Muscle layer of colon (tissue), 2 donors: ENCODE data around the gene ARHGEF35.
"Not testable (repeated sequence)": the region's sequence is repeated elsewhere in the genome, so short reads cannot be mapped to it uniquely, and the experiment has no call there.

ENCODE experiments used
- H3K27ac ChIP-seq: one replicate; pipeline ENCODE4 v1.7.0; 2013; ENCODE audit warnings: low read depth, mild to moderate bottlenecking, low read length, moderate library complexity
- H3K27me3 ChIP-seq, 2 donors: one replicate each; pipeline ENCODE4 v1.7.0; 2013; ENCODE audit warnings: low read length in 2 of 2, mild to moderate bottlenecking in 2 of 2; ENCODE audit not compliant: insufficient read depth in 2 of 2, control insufficient read depth in 1 of 2
- H3K36me3 ChIP-seq: one replicate; pipeline ENCODE4 v1.7.0; 2013; ENCODE audit warnings: mild to moderate bottlenecking, low read length; ENCODE audit not compliant: insufficient read depth
- H3K4me1 ChIP-seq: one replicate; pipeline ENCODE4 v1.7.0; 2013; ENCODE audit warnings: mild to moderate bottlenecking, low read length; ENCODE audit not compliant: insufficient read depth
- H3K4me3 ChIP-seq, 2 donors: one replicate each; pipeline ENCODE4 v1.7.0; 2013; ENCODE audit warnings: low read length in 2 of 2, low read depth in 1 of 2, mild to moderate bottlenecking in 1 of 2, moderate library complexity in 1 of 2
- H3K9ac ChIP-seq: one replicate; pipeline ENCODE4 v1.7.0; 2013; ENCODE audit warnings: low read length
- H3K9me3 ChIP-seq: one replicate; pipeline ENCODE4 v1.7.0; 2013; ENCODE audit warnings: mild to moderate bottlenecking, low read length
- donor health status: abdominal sarcoma.
- donor health status: Adenocarcinoma of cecum.

The ARHGEF35 gene

GRCh38 chr7:144217200-144217599 lies 21.6 kb upstream of the ARHGEF35 start:
- not testable (repeated sequence) for H3K9ac ChIP-seq, H3K4me1 ChIP-seq, H3K27ac ChIP-seq, H3K9me3 ChIP-seq, H3K4me3 ChIP-seq, H3K36me3 ChIP-seq, H3K27me3 ChIP-seq

GRCh38 chr7:144205306-144205705 lies 9.7 kb upstream of the ARHGEF35 start:
- H3K27ac ChIP-seq, H3K4me3 ChIP-seq, H3K9me3 ChIP-seq, H3K36me3 ChIP-seq, H3K4me1 ChIP-seq, H3K9ac ChIP-seq, H3K27me3 ChIP-seq: not testable (repeated sequence)

DNA sequence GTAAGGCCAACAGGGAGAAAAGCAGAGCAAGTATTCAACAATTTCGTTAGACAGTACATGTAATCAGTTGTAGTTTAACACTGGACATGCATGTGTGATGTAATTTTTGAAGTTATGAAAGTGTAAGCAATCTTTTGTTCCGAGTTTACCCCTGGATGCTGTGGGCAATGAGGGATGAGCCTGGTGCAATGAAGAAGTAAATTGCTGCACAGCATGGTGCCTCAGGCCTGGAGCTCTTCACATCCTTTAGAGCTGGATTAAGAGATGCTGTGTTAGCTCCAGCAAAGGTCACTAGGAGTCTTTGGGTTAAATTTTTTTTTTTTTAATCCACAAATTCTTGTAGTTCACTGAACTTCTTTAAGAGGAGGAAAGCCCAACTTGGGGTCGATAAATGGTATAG lies 7.5 kb upstream of the ARHGEF35 start:
- H3K4me1 ChIP-seq, H3K27ac ChIP-seq, H3K9me3 ChIP-seq, H3K36me3 ChIP-seq, H3K27me3 ChIP-seq, H3K4me3 ChIP-seq, H3K9ac ChIP-seq: not testable (repeated sequence)

DNA sequence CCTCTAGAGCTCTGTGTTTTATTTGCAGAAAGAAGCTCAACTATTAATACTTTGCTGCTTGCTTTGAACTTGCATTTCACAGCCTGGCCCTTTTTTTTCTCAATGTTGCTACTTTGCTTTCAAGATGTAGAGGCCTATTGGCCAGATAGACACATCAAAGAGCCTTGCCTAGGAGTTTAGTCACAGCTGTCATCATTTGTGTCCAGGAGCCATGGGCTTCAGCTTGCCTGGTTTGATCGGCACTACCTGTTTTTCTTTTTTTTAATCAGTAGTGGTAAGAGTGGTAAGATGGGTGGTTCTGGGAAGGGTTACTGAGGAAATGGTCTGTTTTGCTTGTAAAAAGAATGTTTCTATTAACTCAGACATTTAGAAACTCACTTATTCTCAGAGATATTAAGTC lies 6.3 kb upstream of the ARHGEF35 start:
- H3K9me3 ChIP-seq, H3K4me3 ChIP-seq, H3K27me3 ChIP-seq, H3K36me3 ChIP-seq, H3K9ac ChIP-seq, H3K4me1 ChIP-seq, H3K27ac ChIP-seq: not testable (repeated sequence)

DNA sequence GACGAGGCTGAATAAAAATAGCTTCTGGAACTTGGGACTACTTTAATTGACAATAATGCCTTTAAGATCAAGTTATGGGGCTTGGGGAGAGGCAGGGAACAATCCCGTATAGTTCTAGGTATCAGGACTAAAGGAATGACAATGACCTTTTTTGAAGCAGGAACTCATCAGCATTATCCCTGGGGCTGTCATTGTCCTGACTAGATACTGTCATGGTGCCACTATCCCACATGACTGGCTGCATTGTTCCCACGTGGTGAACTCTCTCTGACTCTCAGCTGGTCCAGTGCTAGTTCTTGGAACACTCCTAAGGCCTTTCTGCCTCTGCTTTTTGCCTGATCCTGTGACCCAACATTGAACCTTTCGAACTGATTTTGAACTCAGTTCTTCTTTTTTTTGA lies 3.3 kb upstream of the ARHGEF35 start:
- not testable (repeated sequence) for H3K4me1 ChIP-seq, H3K9ac ChIP-seq, H3K27ac ChIP-seq, H3K36me3 ChIP-seq, H3K27me3 ChIP-seq, H3K4me3 ChIP-seq, H3K9me3 ChIP-seq

GRCh38 chr7:144194453-144194852 lies 1.2 kb downstream of the ARHGEF35 start:
- H3K4me1 ChIP-seq, H3K36me3 ChIP-seq, H3K9ac ChIP-seq, H3K9me3 ChIP-seq, H3K4me3 ChIP-seq, H3K27ac ChIP-seq, H3K27me3 ChIP-seq: not testable (repeated sequence)

DNA sequence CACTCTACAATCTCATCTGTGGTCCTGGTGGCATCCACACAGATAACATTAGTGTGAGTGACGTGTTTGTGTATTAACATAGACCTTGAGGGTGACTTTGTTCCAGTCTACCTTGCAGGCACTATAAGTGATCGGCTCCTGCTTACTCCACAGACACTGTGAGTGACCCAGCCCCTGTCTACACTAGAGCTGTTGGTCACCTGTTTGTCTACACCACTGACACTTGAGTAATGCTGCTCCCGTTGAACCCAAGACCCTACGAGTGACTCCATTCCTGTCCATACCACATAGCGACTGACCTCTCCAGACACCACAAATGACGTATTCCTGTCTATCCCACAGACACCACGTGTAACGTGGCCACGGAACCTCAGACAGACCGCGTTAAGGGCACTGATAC lies 1.9 kb downstream of the ARHGEF35 start:
- H3K27ac ChIP-seq, H3K9me3 ChIP-seq, H3K36me3 ChIP-seq, H3K4me3 ChIP-seq, H3K4me1 ChIP-seq, H3K27me3 ChIP-seq, H3K9ac ChIP-seq: not testable (repeated sequence)

GRCh38 chr7:144188578-144189171 lies 7.0 kb downstream of the ARHGEF35 start:
- H3K9ac ChIP-seq, H3K36me3 ChIP-seq, H3K4me1 ChIP-seq, H3K27me3 ChIP-seq, H3K27ac ChIP-seq, H3K9me3 ChIP-seq, H3K4me3 ChIP-seq: not testable (repeated sequence)

- not testable (repeated sequence) for H3K27me3 ChIP-seq, H3K9me3 ChIP-seq, H3K27ac ChIP-seq, H3K9ac ChIP-seq, H3K4me1 ChIP-seq, H3K4me3 ChIP-seq, H3K36me3 ChIP-seq
These were observed 7.8 kb downstream of the ARHGEF35 start for GRCh38 chr7:144187848-144188247.

- H3K4me3 ChIP-seq, H3K9ac ChIP-seq, H3K4me1 ChIP-seq, H3K27ac ChIP-seq, H3K9me3 ChIP-seq, H3K27me3 ChIP-seq, H3K36me3 ChIP-seq: not testable (repeated sequence)
These were observed 12.5 kb downstream of the ARHGEF35 start, which contains the start of gene CTAGE4 for GRCh38 chr7:144183166-144183565. Gene CTAGE4 (plus strand): TSS chr7:144183466. CDS start chr7:144183504, 38 bp downstream.

- H3K36me3 ChIP-seq, H3K9ac ChIP-seq, H3K27me3 ChIP-seq, H3K9me3 ChIP-seq, H3K27ac ChIP-seq, H3K4me3 ChIP-seq, H3K4me1 ChIP-seq: not testable (repeated sequence)
These were observed 16.5 kb downstream of the ARHGEF35 start for GRCh38 chr7:144179165-144179479.

- not testable (repeated sequence) for H3K4me1 ChIP-seq
These were observed 17.1 kb downstream of the ARHGEF35 start for GRCh38 chr7:144178380-144179164.

More at GRCh38 chr7:144178380-144179164, 17.1 kb downstream of the ARHGEF35 start:
- not testable (repeated sequence) for H3K36me3 ChIP-seq, H3K4me3 ChIP-seq, H3K27ac ChIP-seq, H3K9me3 ChIP-seq, H3K27me3 ChIP-seq, H3K9ac ChIP-seq
